Ovary (tissue), 9 donors: Measurements from ENCODE around the gene CDKL5. TPM values are rescaled to one million over a fixed set of nuclear protein-coding genes. Genes with fewer than 3 reads are reported as not detected.
"Not testable (repeated sequence)": the region's sequence is repeated elsewhere in the genome, so short reads cannot be mapped to it uniquely, and the experiment has no call there.

Experiments
- DNase-seq, 5 donors: peaks; one replicate each; pipeline ENCODE4 v3.0.0-alpha.2; 2019 to 2020
- H3K27ac ChIP-seq, 2 donors: fragments of 200-600 bp; one replicate each; pipeline versions ENCODE4 v1.5.1 to v1.8.0; 2019 to 2022
- H3K27me3 ChIP-seq: fragments of 200-600 bp; one replicate; pipeline ENCODE4 v1.8.0; 2022
- H3K36me3 ChIP-seq: fragments of 200-600 bp; sonication (generic); one replicate; pipeline ENCODE4 v1.5.1; 2019
- H3K4me1 ChIP-seq: one replicate; pipeline ENCODE4 v1.8.1; 2013; ENCODE audit warnings: mild to moderate bottlenecking, moderate library complexity; ENCODE audit not compliant: insufficient read depth
- H3K4me3 ChIP-seq: fragments of 200-600 bp; sonication (generic); one replicate; pipeline ENCODE4 v1.5.1; 2017
- H3K9me3 ChIP-seq, 2 donors: fragments of 200-600 bp in 1 of 2; sonication (generic) in 1 of 2; one replicate each; pipeline versions ENCODE4 v1.5.1 to v1.8.1; 2013 to 2019; ENCODE audit warnings: mild to moderate bottlenecking in 1 of 2, moderate library complexity in 1 of 2
- CTCF ChIP-seq, 3 donors: fragments of 450-650 bp in 2 of 3; fragments of 200-600 bp in 1 of 3; IDR thresholded peaks; one replicate each; pipeline versions ENCODE4 v1.5.1 to v1.8.0; 2016 to 2022; ENCODE audit warnings: antibody characterized with exemption in 3 of 3, mild to moderate bottlenecking in 1 of 3
- EP300 ChIP-seq: sonication (generic); formaldehyde crosslinking; IDR thresholded peaks from one replicate; pipeline ENCODE4 v1.6.1; 2017; ENCODE audit warnings: antibody characterized with exemption
- POLR2A ChIP-seq: fragments of 450-650 bp; IDR thresholded peaks from one replicate; pipeline ENCODE4 v1.6.1; 2017; ENCODE audit warnings: antibody characterized with exemption, mild to moderate bottlenecking, moderate library complexity
- WGBS, 3 donors: extraction: QIAGEN DNeasy Blood & Tissue Kit in 1 of 3; methylation state at CpG; one replicate each; pipeline versions ENCODE4 v1.1.5 to v1.1.7; 2013 to 2017; 5-methylcytosine and 5-hydroxymethylcytosine counted together
- intact Hi-C, 4 donors: fragments of 100-400 bp; cut with DNase I; formaldehyde crosslinking; loops; one replicate each; pipeline versions ENCODE4 v1.11.0 to v1.15.1; 2022 to 2023
- polyA plus RNA-seq, 2 donors: library from polyadenylated mRNA; stranded (reverse); fragments of 200-250 nt in 1 of 2; fragments of 350-450 nt in 1 of 2; fragmentation: Illumina TruSeq in 1 of 2; extraction: RNeasy Lipid Tissue Mini Kit (QIAGEN cat#74804) in 1 of 2; gene quantifications; one replicate each; pipeline ENCODE4 v1.2.3, GENCODE V29; 2013 to 2014
- total RNA-seq, 7 donors: library from RNA; depleted of rRNA in 2 of 7; stranded (reverse); fragments of >200 nt in 2 of 7; fragmentation: NEBNext Ultra II Directional in 3 of 7; extraction: Animal tissue kit (Norgen Biotek cat#: 25700) in 3 of 7; gene quantifications; one replicate each; pipeline versions ENCODE4 v1.1.0 to v1.2.4, GENCODE V29; 2016 to 2023
- donor health status: DM: no; HTN: no; CAD: no; lungs with moderate emphysema.
- donor health status: DM: no; HTN: no; CAD: no.
- donor health status: Bipolar disorder and iron deficiency.
- donor health status: DM: yes; HTN: yes; CAD: no.
- donor health status: DM: no; HTN: no; CAD: no.
- donor health status: DM: yes; HTN: yes; CAD: no.

Gene CDKL5
- total and polyA plus RNA-seq, 9 donors, result 2.6 to 18.5 (median 12.2) TPM

- peak overlapping the region; percentile 78 to 83 for H3K27ac ChIP-seq
- WGBS, 3 donors, result 19 to 26% (median 19%) methylated on average over 23 to 40 of the region's 40 CpGs
- no peak for TF ChIP-seq POLR2A
- TF ChIP-seq CTCF (IDR thresholded peaks at IDR 0.05), result no peak
- TF ChIP-seq EP300, result no peak
- H3K4me1 ChIP-seq, result no peaks in the 10 kb centered on the region
- no peaks in the 10 kb centered on the region for H3K27me3 ChIP-seq
- no peaks in the 10 kb centered on the region for H3K9me3 ChIP-seq
- peak in 1 of 5 donors; percentile 14 for DNase-seq
- peak overlapping the region; percentile 58 for H3K4me3 ChIP-seq
- intact Hi-C loops, result no loop called here
- H3K36me3 ChIP-seq, result no peaks in the 10 kb centered on the region
Observed at GRCh38 chrX:18426004-18426320, 554 bp downstream of the CDKL5 start.

GRCh38 chrX:18428006-18428405 is 2.6 kb downstream of the CDKL5 start:
- no peak for TF ChIP-seq EP300
- no peak for TF ChIP-seq POLR2A
- no peak for TF ChIP-seq CTCF (IDR thresholded peaks at IDR 0.05)
- H3K4me3 ChIP-seq, result no peak overlapping the region
- no peaks in the 10 kb centered on the region for H3K27me3 ChIP-seq
- 54 to 65% (median 56%) methylated on average over 5 of the region's 5 CpGs for WGBS, 3 donors
- H3K4me1 ChIP-seq, result no peaks in the 10 kb centered on the region
- intact Hi-C loops, result no loop called here
- no peaks in the 10 kb centered on the region for H3K36me3 ChIP-seq
- H3K27ac ChIP-seq, result no peak overlapping the region
- H3K9me3 ChIP-seq, result no peaks in the 10 kb centered on the region
- DNase-seq, result no peak

DNA sequence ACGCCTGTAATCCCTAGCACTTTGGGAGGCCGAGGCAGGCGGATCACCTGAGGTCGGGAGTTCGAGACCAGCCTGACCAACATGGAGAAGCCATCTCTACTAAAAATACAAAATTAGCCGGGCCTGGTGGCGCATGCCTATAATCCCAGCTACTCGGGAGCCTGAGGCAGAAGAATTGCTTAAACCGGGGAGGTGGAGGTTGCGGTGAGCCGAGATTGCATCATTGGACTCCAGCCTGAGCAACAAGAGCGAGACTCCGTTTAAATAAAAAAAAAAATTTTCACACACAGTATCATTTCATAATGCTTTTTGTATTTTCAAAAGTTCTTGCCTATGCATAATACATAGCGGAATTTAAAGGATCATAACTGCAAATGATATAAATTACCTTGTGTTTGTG is 7.9 kb downstream of the CDKL5 start:
- DNase-seq, H3K27me3 ChIP-seq, H3K4me1 ChIP-seq, H3K27ac ChIP-seq, H3K4me3 ChIP-seq, H3K9me3 ChIP-seq, intact Hi-C loops, H3K36me3 ChIP-seq: not testable (repeated sequence)
- WGBS, 3 donors, result 89 to 94% (median 91%) methylated on average over 14 of the region's 14 CpGs

GRCh38 chrX:18434896-18435295 is 9.5 kb downstream of the CDKL5 start:
- Histone ChIP-seq H3K4me3 (no peak overlapping the region), H3K36me3 (no peaks in the 10 kb centered on the region), H3K4me1 (no peaks in the 10 kb centered on the region), H3K27me3 (no peaks in the 10 kb centered on the region), H3K27ac (no peak overlapping the region), H3K9me3 (no peaks in the 10 kb centered on the region)
- WGBS, 3 donors, result 87 to 89% (median 88%) methylated on average over 2 of the region's 2 CpGs
- TF ChIP-seq POLR2A, result no peak
- no peak for TF ChIP-seq CTCF (IDR thresholded peaks at IDR 0.05)
- TF ChIP-seq EP300, result no peak
- DNase-seq, result no peak
- intact Hi-C loops, result no loop called here

GRCh38 chrX:18436017-18436416 is 10.6 kb downstream of the CDKL5 start:
- Histone ChIP-seq H3K27ac (no peak overlapping the region), H3K9me3 (no peaks in the 10 kb centered on the region), H3K27me3 (no peaks in the 10 kb centered on the region), H3K4me1 (no peaks in the 10 kb centered on the region), H3K4me3 (no peak overlapping the region), H3K36me3 (no peaks in the 10 kb centered on the region)
- no peak for DNase-seq
- WGBS, 3 donors, result 81 to 97% (median 83%) methylated on average over 1 of the region's 1 CpG
- intact Hi-C loops, result no loop called here
- TF ChIP-seq EP300 (no peak), POLR2A (no peak), CTCF (IDR thresholded peaks at IDR 0.05) (no peak)
